Gastrocnemius medialis (tissue), 4 donors: Measurements from ENCODE around the gene STPG4.

Experiments
- CTCF ChIP-seq, 5 experiments: fragments of 450-650 bp in 3 of 5; fragments of 200-600 bp in 2 of 5; sonication (generic) in 2 of 5; IDR thresholded peaks in 4 of 5; conservative IDR thresholded peaks in 1 of 5; 1 replicate in 4 of 5; 2 replicates in 1 of 5; pipeline ENCODE4 v1.5.1; 2016 to 2019; ENCODE audit warnings: antibody characterized with exemption in 5 of 5, mild to moderate bottlenecking in 3 of 5, moderate library complexity in 3 of 5
- POLR2A ChIP-seq, 2 donors: fragments of 450-650 bp; IDR thresholded peaks; one replicate each; pipeline ENCODE4 v1.6.1; 2017; ENCODE audit warnings: antibody characterized with exemption in 2 of 2, mild to moderate bottlenecking in 2 of 2, moderate library complexity in 2 of 2

GRCh38 chr2:47073641-47074040 is 81.5 kb downstream of the STPG4 start:
- TF ChIP-seq CTCF (IDR thresholded peaks at IDR 0.05 in 4 of 5, conservative IDR thresholded peaks at IDR 0.05 in 1 of 5): no peak
- TF ChIP-seq POLR2A (IDR thresholded peaks at IDR 0.05): no peak
